Adipose tissue (tissue), 3 donors: Measurements from ENCODE around the gene TNFSF10. TPM values are rescaled to one million over a fixed set of nuclear protein-coding genes. Genes with fewer than 3 reads are reported as not detected.
"Not testable (repeated sequence)": the region's sequence is repeated elsewhere in the genome, so short reads cannot be mapped to it uniquely, and the experiment has no call there.

ENCODE experiments used
- H3K27ac ChIP-seq: one replicate; pipeline ENCODE4 v1.5.1; 2013; ENCODE audit warnings: low read depth, low read length
- WGBS, 3 donors: extraction: QIAGEN DNeasy Blood & Tissue Kit; methylation state at CpG; one replicate each; pipeline ENCODE4 v1.1.7; 2013; 5-methylcytosine and 5-hydroxymethylcytosine counted together
- polyA plus RNA-seq, 3 donors: library from polyadenylated mRNA; stranded (reverse); fragments of 200-250 nt; gene quantifications; one replicate each; pipeline ENCODE4 v1.2.3, GENCODE V29; 2013
- donor health status: healthy with polysubstance abuse.
- donor health status: Bipolar disorder and iron deficiency.
- donor health status: healthy.

Gene TNFSF10
- 10 to 100 TPM; 23.3 to 33.1 (median 26.5) TPM for polyA plus RNA-seq

DNA sequence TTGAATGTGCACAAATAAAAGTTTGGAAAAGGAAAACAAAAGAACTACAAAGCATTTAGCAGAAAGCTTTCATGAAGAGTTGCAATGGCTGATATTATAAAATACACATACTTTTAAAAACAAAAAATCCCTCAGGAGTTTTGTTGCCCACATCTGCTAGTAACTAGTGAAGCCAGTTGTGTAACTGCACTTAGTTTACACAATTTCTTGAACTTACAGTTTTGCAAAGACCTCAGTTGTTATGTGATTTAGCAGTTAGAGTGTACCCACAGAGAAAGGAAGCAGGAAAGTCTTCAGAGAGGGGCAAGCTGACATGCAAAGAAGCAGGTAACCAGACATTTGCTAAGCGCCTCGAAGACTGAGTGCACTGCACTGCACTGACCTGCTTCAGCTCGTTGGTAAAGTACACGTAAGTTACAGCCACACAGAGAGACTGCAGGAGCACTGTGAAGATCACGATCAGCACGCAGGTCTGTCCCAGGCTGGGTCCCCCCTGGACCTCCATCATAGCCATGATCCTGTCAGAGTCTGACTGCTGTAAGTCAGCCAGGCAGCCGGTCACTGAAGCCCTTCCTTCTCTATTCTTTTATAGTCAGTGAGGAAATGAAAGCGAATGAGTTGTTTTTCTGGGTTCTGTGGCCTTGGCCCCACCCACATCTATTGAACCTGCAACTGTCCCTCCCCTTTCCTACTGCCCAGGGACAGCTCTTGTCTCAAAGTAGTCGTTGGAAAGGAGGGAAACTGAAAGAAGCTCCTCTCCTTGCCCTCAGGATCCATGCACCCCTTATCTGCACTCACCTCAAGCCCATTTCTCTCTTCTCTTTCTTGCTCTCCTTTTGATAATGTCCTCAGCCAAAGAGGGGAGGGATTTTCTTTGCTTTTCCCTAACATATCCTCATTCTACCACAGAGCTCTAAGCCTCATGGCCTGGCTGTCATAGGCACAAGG, at the start of gene TNFSF10:
TSS of gene TNFSF10 (minus strand) at position 560 of the 948 bp plus-strand sequence. CDS start at position 514, 46 bp downstream.
- 5 to 10% (median 8%) methylated on average over 9 of the region's 9 CpGs for WGBS, 3 donors
- peak within 1 kb of the TSS; percentile 54 for H3K27ac ChIP-seq

GRCh38 chr3:172569128-172570008, 46.1 kb upstream of the TNFSF10 start:
- no peak overlapping the region for H3K27ac ChIP-seq
- 88 to 92% (median 91%) methylated on average over 4 of the region's 4 CpGs for WGBS, 3 donors

GRCh38 chr3:172568701-172569100, 45.5 kb upstream of the TNFSF10 start:
- WGBS, 3 donors = 48 to 69% (median 59%) methylated on average over 2 of the region's 2 CpGs

GRCh38 chr3:172566785-172567184, 43.6 kb upstream of the TNFSF10 start:
- WGBS, 3 donors = 97 to 99% (median 97%) methylated on average over 2 of the region's 2 CpGs
- not testable (repeated sequence) for H3K27ac ChIP-seq

More at GRCh38 chr3:172568701-172569100, 45.5 kb upstream of the TNFSF10 start:
- no peak overlapping the region for H3K27ac ChIP-seq

GRCh38 chr3:172564499-172564898, 41.3 kb upstream of the TNFSF10 start:
- WGBS, 3 donors = 88 to 91% (median 91%) methylated on average over 5 of the region's 5 CpGs
- H3K27ac ChIP-seq = no peak overlapping the region

DNA sequence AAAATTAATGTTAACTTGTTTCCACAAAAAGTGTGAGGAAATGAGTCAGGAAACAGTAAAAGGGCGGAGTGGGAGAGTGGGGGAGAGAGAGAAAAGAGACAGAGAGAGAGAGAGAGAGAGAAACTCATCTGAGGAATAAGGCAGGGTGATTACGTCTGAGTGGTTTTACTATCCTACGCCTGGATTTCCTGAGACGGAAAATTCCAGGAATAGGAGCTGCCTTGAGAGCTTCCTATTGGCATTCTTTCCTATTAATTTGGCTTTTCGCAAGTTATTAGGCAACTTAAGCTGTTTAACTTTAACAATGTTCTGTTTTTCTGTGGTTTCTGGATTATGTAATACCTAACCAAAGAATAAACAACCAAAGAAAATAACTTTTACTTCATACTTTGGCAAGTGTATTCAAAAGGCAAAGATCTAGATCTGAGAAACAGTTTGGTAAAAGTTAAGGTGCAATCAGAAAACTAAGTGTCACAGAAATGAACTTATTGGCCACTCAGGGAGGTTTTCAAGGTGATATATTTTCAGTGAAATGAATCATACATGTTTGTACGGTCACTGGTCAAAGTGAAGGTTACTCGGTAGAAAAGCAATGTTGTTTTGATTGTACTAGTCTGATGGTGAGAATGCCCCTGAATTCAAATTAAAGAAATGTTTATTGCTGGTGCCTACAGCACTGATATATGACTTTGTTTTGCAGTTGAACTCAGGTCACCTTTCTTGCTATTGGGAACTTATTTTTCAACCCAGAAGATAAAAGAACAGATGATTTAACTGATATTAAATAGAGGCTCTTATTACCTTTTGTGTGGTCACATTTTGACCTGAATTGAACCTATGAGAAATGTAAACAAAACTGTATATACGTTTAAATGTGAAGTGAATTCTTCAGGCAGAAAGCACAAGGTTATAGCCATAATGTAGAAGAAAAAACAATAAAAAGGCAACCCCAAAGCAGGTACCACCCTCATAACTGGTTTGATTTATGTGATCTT, 39.9 kb upstream of the TNFSF10 start:
- 5 to 27% (median 7%) methylated on average over 8 of the region's 8 CpGs for WGBS, 3 donors
- no peak overlapping the region for H3K27ac ChIP-seq

DNA sequence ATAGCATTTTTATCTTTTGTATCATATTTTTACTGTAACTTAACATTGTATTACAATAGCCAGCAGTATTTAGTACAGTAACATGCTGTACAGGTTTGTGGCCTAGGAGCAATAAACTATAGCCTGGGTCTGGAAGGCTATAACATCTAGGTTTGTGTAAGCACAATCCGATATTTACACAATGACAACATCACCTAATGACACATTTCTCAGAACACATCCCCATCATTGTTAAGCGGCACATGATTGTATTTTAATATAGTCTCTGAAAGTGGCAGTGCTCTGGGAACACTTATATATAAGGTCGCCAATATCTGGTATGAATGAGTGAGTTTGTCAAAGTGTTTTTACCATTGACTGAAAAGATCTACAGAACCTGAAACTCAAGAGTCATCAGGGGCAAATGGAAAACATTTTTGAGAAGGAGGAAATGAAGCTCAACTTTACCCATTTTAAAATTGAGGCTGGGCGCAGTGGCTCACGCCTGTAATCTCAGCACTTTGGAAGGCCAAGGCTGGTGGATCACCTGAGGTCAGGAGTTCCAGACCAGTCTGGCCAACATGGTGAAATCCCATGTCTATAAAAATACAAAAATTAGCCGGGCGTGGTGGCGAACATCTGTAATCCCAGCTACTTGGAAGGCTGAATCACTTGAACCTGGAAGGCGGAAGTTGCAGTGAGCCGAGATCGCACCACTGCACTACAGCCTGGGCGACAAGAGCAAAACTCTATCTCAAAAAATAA, 38.8 kb upstream of the TNFSF10 start:
- H3K27ac ChIP-seq = no peak overlapping the region
- 71 to 92% (median 74%) methylated on average over 12 of the region's 12 CpGs for WGBS, 3 donors

DNA sequence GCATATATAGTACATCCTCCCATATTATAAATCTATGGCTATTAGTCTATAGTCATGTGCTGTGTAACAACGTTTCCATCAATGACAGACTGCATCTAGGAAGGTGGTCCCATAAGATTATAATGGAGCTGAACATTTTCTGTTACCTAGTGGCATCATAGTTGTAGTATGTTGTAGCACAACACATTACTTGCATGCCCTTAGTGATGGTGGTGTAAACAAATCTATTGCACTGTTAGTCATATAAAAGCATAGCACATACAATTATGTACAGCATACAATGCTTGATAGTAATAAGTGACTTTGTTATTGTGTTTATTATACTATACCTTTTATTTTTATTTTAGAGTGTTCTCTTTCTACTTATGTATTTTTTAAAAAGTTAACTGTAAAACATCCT, 37.4 kb upstream of the TNFSF10 start:
- 61 to 85% (median 76%) methylated on average over 1 of the region's 1 CpG for WGBS, 3 donors

DNA sequence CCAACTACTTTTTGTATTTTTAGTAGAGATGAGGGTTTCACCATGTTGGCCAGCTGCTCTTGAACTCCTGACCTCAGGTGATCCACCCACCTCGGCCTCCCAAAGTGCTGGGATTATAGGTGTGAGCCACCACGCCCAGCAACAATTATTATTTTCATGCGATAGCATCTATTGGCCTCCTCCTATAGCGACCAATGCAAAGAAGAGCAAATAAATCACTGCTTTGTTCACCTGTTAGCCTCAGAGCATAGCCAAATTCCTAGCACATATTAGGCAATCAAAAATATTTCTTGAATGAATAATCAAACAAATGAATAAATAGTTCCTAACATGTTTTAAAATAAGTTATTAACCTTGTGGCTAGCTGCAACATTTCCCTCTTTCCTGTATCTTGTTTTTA, 36.8 kb upstream of the TNFSF10 start:
- WGBS, 3 donors = 88 to 90% (median 89%) methylated on average over 4 of the region's 4 CpGs
- no peak overlapping the region for H3K27ac ChIP-seq

More for the DNA sequence above, 37.4 kb upstream of the TNFSF10 start:
- H3K27ac ChIP-seq = no peak overlapping the region

DNA sequence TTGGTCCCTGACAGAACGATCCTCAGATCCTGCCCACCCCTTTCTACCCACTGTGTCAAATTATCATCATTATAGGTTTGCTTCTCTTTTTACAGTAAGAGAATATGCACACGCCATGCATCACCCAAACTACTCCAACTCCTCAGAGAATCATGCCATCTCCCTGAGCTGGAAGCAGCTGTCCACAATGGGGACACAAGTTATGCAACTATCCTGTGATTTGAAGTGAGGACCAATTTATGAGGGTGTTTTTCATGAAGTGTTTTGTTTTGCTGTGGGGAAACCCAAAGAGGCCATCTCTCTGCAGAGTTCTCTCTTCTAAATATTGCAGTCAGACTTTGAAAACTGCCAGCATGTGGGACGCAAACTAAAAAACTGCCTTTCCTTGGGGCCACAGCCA, 35.8 kb upstream of the TNFSF10 start:
- H3K27ac ChIP-seq = no peak overlapping the region
- 50 to 89% (median 53%) methylated on average over 3 of the region's 3 CpGs for WGBS, 3 donors

DNA sequence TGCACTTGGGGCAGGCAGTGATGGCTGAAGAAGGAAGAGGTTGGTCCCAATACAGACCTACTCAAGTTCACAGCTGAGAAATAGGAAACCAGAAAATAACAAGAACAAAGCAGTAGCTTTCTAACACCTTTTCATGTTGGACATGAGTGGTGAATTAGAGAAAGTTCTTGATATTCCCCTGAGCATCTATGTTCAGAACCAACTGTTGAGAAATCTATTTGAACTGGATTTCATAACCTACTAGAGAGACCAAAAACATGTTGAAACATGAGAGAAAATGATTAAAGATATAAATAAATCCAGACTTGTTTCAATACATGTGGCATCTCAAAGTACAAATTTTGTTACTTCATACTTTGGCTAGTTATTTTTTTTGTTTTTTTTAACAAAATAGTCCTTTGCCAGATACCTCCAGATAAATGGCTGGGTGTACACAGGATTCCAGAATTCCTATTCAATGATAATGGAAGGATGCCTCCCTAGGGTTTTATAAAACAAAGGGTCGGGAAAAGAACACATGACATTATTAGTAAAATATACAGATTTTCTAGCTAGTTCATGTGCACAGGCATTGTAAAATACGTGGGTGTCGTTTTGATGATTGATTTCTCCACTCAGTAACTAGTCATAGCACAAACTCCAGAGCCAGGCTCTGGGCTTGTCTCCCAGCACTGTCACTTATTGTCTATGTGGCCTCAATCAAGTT, 34.4 kb upstream of the TNFSF10 start:
- H3K27ac ChIP-seq = no peak overlapping the region
- 24 to 44% (median 30%) methylated on average over 3 of the region's 3 CpGs for WGBS, 3 donors

- 58 to 93% (median 88%) methylated on average over 6 of the region's 6 CpGs for WGBS, 3 donors
- no peak overlapping the region for H3K27ac ChIP-seq
These were observed 30.5 kb upstream of the TNFSF10 start for GRCh38 chr3:172553526-172554252.

- no peak overlapping the region for H3K27ac ChIP-seq
These were observed 29.4 kb upstream of the TNFSF10 start for GRCh38 chr3:172552607-172553006.

DNA sequence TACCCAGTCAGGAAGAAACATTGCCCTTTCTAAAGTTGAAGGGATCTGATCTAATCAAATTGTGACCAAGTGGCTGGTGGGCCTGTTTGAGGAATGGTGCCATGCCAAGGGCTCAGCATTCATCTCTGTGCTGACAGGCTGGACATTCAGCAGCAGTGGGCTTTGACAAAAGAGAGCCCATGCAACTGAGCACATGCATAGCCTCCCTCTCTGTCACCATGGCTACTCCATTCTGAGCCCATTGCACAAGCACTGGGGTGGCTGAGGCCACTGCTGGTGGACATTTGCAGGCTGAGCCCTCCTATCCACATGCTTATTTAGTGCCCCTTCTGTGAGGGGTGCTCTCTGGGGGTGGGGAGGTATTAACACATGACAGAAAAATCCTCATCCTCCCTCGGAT, 28.6 kb upstream of the TNFSF10 start:
- WGBS, 3 donors = 100% methylated on average over 1 of the region's 1 CpG
- H3K27ac ChIP-seq = no peak overlapping the region

DNA sequence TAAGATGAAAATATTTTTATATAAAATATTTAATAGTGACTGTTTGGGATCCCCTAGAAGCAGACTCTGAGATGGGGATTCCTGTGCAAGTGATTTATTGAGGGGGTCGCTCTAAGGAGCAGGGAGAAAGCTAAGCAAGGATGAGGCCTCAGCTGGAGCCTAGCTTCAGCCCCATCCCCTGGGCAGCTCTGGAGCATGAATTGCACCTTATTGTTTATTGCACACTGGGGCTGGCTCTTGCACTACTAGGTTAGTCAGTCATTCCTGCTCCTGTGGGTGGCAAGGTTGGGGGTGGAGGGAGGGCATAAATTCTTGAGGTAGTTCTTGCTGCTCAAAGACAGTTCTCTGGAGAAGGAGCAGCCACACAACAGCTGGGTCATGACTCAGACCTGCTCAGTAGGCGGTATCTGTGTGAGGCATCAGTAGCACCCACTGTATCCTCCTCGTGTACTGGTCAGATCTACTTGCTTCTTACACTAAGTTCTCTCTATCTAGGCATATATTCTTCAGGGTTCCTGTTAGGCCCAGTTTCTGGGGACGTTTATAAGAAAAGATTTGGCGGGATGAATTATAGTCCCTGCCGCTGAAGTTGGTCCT, 27.2 kb upstream of the TNFSF10 start:
- WGBS, 3 donors = 76 to 93% (median 77%) methylated on average over 6 of the region's 6 CpGs
- no peak overlapping the region for H3K27ac ChIP-seq

DNA sequence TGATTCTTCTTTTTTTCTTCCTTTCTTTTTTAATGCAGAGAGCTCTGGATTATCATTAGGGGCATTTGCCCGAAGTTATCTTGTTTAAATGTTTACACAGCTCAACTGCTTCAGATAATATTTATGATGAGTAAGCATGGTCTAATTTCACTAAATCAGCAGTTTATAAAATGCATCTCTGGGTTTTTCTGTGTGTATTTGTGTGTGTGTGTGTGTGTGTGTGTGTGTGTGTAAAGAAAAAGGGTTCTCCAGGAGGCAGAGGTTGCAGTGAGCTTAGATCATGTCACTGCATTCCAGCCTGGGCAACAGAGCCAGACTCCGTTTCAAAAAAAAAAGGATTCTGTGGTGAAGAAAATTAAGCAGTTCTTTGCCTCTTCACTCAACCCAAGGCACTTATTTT, 25.9 kb upstream of the TNFSF10 start:
- 45 to 72% (median 72%) methylated on average over 2 of the region's 2 CpGs for WGBS, 3 donors
- no peak overlapping the region for H3K27ac ChIP-seq
